ENCODE data around the gene CFAP157.

The CFAP157 gene

GRCh38 chr9:127715470-127716337 lies 8.9 kb downstream of the CFAP157 start, which contains the start of the genes PTRH1 and TTC16:
TSS of gene PTRH1 (minus strand) at chr9:127715663. CDS start at chr9:127715639, 24 bp downstream.
TSS of gene TTC16 (plus strand) at chr9:127716079. CDS start at chr9:127716146, 67 bp downstream.
- DNase-seq (ENCODE audit: low read depth, low spot score) = peak; percentile 82

- DNase-seq (ENCODE audit: low read depth, low spot score) = no peak
Observed at GRCh38 chr9:127716412-127716811, 9.6 kb downstream of the CFAP157 start.

GRCh38 chr9:127717766-127718165 lies 11.0 kb downstream of the CFAP157 start:
- no peak for DNase-seq (ENCODE audit: low read depth, low spot score)

GRCh38 chr9:127720031-127720864 lies 13.5 kb downstream of the CFAP157 start:
- no peak for DNase-seq (ENCODE audit: low read depth, low spot score)

- DNase-seq (ENCODE audit: low read depth, low spot score) = no peak
Observed at GRCh38 chr9:127720865-127721227, 14.1 kb downstream of the CFAP157 start.

GRCh38 chr9:127721391-127721821 lies 14.6 kb downstream of the CFAP157 start:
- DNase-seq (ENCODE audit: low read depth, low spot score) = no peak

GRCh38 chr9:127722055-127722745 lies 15.4 kb downstream of the CFAP157 start:
- no peak for DNase-seq (ENCODE audit: low read depth, low spot score)

- DNase-seq (ENCODE audit: low read depth, low spot score) = no peak
Observed at GRCh38 chr9:127723013-127723412, 16.2 kb downstream of the CFAP157 start.

- DNase-seq (ENCODE audit: low read depth, low spot score) = no peak
Observed at GRCh38 chr9:127723444-127723843, 16.7 kb downstream of the CFAP157 start.

- DNase-seq (ENCODE audit: low read depth, low spot score) = no peak
Observed at GRCh38 chr9:127724012-127724411, 17.2 kb downstream of the CFAP157 start.

GRCh38 chr9:127726871-127727270 lies 20.1 kb downstream of the CFAP157 start:
- DNase-seq (ENCODE audit: low read depth, low spot score) = no peak

- no peak for DNase-seq (ENCODE audit: low read depth, low spot score)
Observed at GRCh38 chr9:127728808-127729207, 22.0 kb downstream of the CFAP157 start.

- DNase-seq (ENCODE audit: low read depth, low spot score) = no peak
Observed at GRCh38 chr9:127729522-127730256, 22.9 kb downstream of the CFAP157 start.

GRCh38 chr9:127730262-127730661 lies 23.5 kb downstream of the CFAP157 start:
- no peak for DNase-seq (ENCODE audit: low read depth, low spot score)

- no peak for DNase-seq (ENCODE audit: low read depth, low spot score)
Observed at GRCh38 chr9:127730799-127731410, 24.1 kb downstream of the CFAP157 start.

- DNase-seq (ENCODE audit: low read depth, low spot score) = no peak
Observed at GRCh38 chr9:127731938-127732337, 25.1 kb downstream of the CFAP157 start.

- no peak for DNase-seq (ENCODE audit: low read depth, low spot score)
Observed at GRCh38 chr9:127732444-127732843, 25.7 kb downstream of the CFAP157 start.

GRCh38 chr9:127733614-127734013 lies 26.8 kb downstream of the CFAP157 start:
- DNase-seq (ENCODE audit: low read depth, low spot score) = no peak

- DNase-seq (ENCODE audit: low read depth, low spot score) = no peak
Observed at GRCh38 chr9:127734247-127734746, 27.5 kb downstream of the CFAP157 start.

- peak; percentile 94 for DNase-seq (ENCODE audit: low read depth, low spot score)
Observed at GRCh38 chr9:127734747-127735529, 28.1 kb downstream of the CFAP157 start, which contains the start of gene TOR2A. TSS of gene TOR2A (minus strand) at chr9:127735294. CDS start at chr9:127735270, 24 bp downstream.
